GM23248 (cell line): ENCODE data around the gene CRYGD. TPM values are rescaled to one million over a fixed set of nuclear protein-coding genes. Genes with fewer than 3 reads are reported as not detected.
"Not testable (repeated sequence)": the region's sequence is repeated elsewhere in the genome, so short reads cannot be mapped to it uniquely, and the experiment has no call there.

Experiments
- DNase-seq: peaks from one replicate; pipeline ENCODE4 v3.0.0-alpha.2; 2015
- H2AFZ ChIP-seq: fragments of 200-600 bp; sonication (generic); 2 replicates; pipeline ENCODE4 v1.6.1; 2016; ENCODE audit warnings: antibody characterized with exemption
- H3F3A ChIP-seq: fragments of 200-600 bp; sonication (generic); 2 replicates; pipeline ENCODE4 v1.6.1; 2016; ENCODE audit warnings: mild to moderate bottlenecking, antibody characterized with exemption, mixed run types; ENCODE audit not compliant: insufficient read depth
- H3K27ac ChIP-seq: fragments of 200-600 bp; sonication (generic); 2 replicates; pipeline ENCODE4 v1.5.1; 2016; ENCODE audit warnings: mild to moderate bottlenecking
- H3K27me3 ChIP-seq: fragments of 200-600 bp; sonication (generic); replicated peaks from 2 replicates; pipeline ENCODE4 v1.6.1; 2016; ENCODE audit warnings: mild to moderate bottlenecking; ENCODE audit not compliant: insufficient read depth
- H3K36me3 ChIP-seq: fragments of 200-600 bp; sonication (generic); 2 replicates; pipeline ENCODE4 v1.6.1; 2016; ENCODE audit warnings: low read depth, mild to moderate bottlenecking
- H3K4me1 ChIP-seq: fragments of 200-600 bp; sonication (generic); 2 replicates; pipeline ENCODE4 v1.6.1; 2016; ENCODE audit warnings: mild to moderate bottlenecking; ENCODE audit not compliant: insufficient read depth
- H3K4me2 ChIP-seq: fragments of 200-600 bp; sonication (generic); one replicate; pipeline ENCODE4 v1.6.1; 2016; ENCODE audit warnings: mild to moderate bottlenecking; ENCODE audit not compliant: unreplicated experiment
- H3K4me3 ChIP-seq: fragments of 200-600 bp; sonication (generic); 2 replicates; pipeline ENCODE4 v1.5.1; 2016; ENCODE audit warnings: mild to moderate bottlenecking
- H3K79me2 ChIP-seq: fragments of 200-600 bp; sonication (generic); 2 replicates; pipeline ENCODE4 v1.6.1; 2016; ENCODE audit warnings: mild to moderate bottlenecking; ENCODE audit not compliant: insufficient read depth
- H3K9ac ChIP-seq: fragments of 200-600 bp; sonication (generic); 2 replicates; pipeline ENCODE4 v1.6.1; 2016; ENCODE audit warnings: mild to moderate bottlenecking
- H3K9me2 ChIP-seq: fragments of 200-600 bp; sonication (generic); 2 replicates; pipeline ENCODE4 v1.6.1; 2016; ENCODE audit warnings: mixed run types, mild to moderate bottlenecking, moderate library complexity; ENCODE audit not compliant: insufficient read depth
- H3K9me3 ChIP-seq: fragments of 200-600 bp; sonication (generic); one replicate; pipeline ENCODE4 v1.6.1; 2017; ENCODE audit warnings: low read depth
- H4K20me1 ChIP-seq: fragments of 200-600 bp; sonication (generic); 2 replicates; pipeline ENCODE4 v1.6.0; 2016; ENCODE audit not compliant: insufficient read depth
- EZH2 ChIP-seq: fragments of 200-600 bp; sonication (generic); IDR thresholded peaks from 2 replicates; pipeline ENCODE4 v1.6.1; 2018; ENCODE audit warnings: antibody characterized with exemption, mild to moderate bottlenecking; ENCODE audit not compliant: insufficient read depth, poor library complexity, severe bottlenecking
- EZH2phosphoT487 ChIP-seq: fragments of 200-600 bp; sonication (generic); IDR thresholded peaks from 2 replicates; pipeline ENCODE4 v1.6.1; 2018; ENCODE audit warnings: antibody characterized with exemption, moderate library complexity, mild to moderate bottlenecking, low read depth; ENCODE audit not compliant: insufficient read depth
- WGBS, 2 experiments: methylation state at CpG; one replicate each; pipeline ENCODE4 v1.1.6; 2015 to 2017; ENCODE audit warnings: low lambda C conversion rate in 2 of 2, low coverage in 1 of 2; ENCODE audit errors: missing lambda C conversion rate in 2 of 2; 5-methylcytosine and 5-hydroxymethylcytosine counted together
- in situ Hi-C: fragments of 300-500 bp; cut with MboI; formaldehyde crosslinking; loops from 2 replicates; pipeline ENCODE4 v1.15.0; 2020
- polyA plus RNA-seq: library from polyadenylated mRNA; unstranded; fragments of >200 nt; fragmentation: Nextera tagmentation; extraction: Ambion mirVana; gene quantifications from 2 replicates; pipeline ENCODE4 v1.2.1, GENCODE V29; 2016
- total RNA-seq: library from RNA; depleted of rRNA; stranded (reverse); fragments of >200 nt; shearing (Covaris generic); gene quantifications from 2 replicates; pipeline ENCODE4 v1.2.3, GENCODE V29; 2014; rRNA removed

CRYGD gene
- total RNA-seq (not detected in 2 replicates), polyA plus RNA-seq (not detected in 2 replicates)

- in situ Hi-C loops, H2AFZ ChIP-seq, H3K9ac ChIP-seq, H4K20me1 ChIP-seq, H3K9me3 ChIP-seq, H3K27ac ChIP-seq, H3K36me3 ChIP-seq, H3K79me2 ChIP-seq, H3K9me2 ChIP-seq, H3K4me1 ChIP-seq, H3F3A ChIP-seq: not testable (repeated sequence)
- Histone ChIP-seq H3K27me3 (peaks cover 45% of the 10 kb centered on the region), H3K4me2 (peak within 1 kb of the TSS; percentile 48), H3K4me3 (0 out of 2 replicates have a peak within 1 kb of the TSS, but pooled peaks have one; percentile 19)
- peak; percentile 8 for DNase-seq
- 12% methylated on average over 43 to 46 of the region's 46 CpGs for WGBS, 2 experiments
Measured at GRCh38 chr2:208124013-208124715, at the start of gene CRYGD. CRYGD (minus strand) TSS chr2:208124524; CDS start chr2:208124473, 51 bp downstream.

GRCh38 chr2:208172125-208172524 lies 47.8 kb upstream of the CRYGD start:
- no peaks in the 10 kb centered on the region for H3K9me2 ChIP-seq
- 0 out of 2 replicates have a peak, but pooled peaks cover 4% of the 10 kb centered on the region for H3K4me1 ChIP-seq
- no peaks in the 10 kb centered on the region for H3F3A ChIP-seq
- no peaks in the 10 kb centered on the region for H3K9me3 ChIP-seq
- in situ Hi-C loops: no loop called here
- H2AFZ ChIP-seq: no peak overlapping the region
- 62% methylated on average over 4 of the region's 4 CpGs for WGBS, 2 experiments
- H3K79me2 ChIP-seq: no peaks in the 10 kb centered on the region
- no peaks in the 10 kb centered on the region for H3K36me3 ChIP-seq
- no peak for TF ChIP-seq EZH2
- no peak for TF ChIP-seq EZH2phosphoT487
- H3K4me2 ChIP-seq: no peak overlapping the region
- H3K27ac ChIP-seq: no peak overlapping the region
- no peak overlapping the region for H3K9ac ChIP-seq
- H4K20me1 ChIP-seq: no peaks in the 10 kb centered on the region
- H3K4me3 ChIP-seq: no peak overlapping the region
- peaks cover 14% of the 10 kb centered on the region; the same call in 1 of the 2 replicates for H3K27me3 ChIP-seq
- no peak for DNase-seq

- Histone ChIP-seq H3K4me1 (no peaks in the 10 kb centered on the region), H3K9me3 (no peaks in the 10 kb centered on the region), H4K20me1 (no peaks in the 10 kb centered on the region), H2AFZ (no peak overlapping the region), H3K79me2 (no peaks in the 10 kb centered on the region), H3K9ac (no peak overlapping the region), H3K4me3 (no peak overlapping the region), H3K36me3 (no peaks in the 10 kb centered on the region), H3K27ac (no peak overlapping the region), H3K9me2 (no peaks in the 10 kb centered on the region), H3F3A (no peaks in the 10 kb centered on the region), H3K4me2 (no peak overlapping the region), H3K27me3 (peaks cover 13% of the 10 kb centered on the region)
- no peak for TF ChIP-seq EZH2
- no peak for TF ChIP-seq EZH2phosphoT487
- DNase-seq: no peak
- WGBS, 2 experiments: 4 to 9% methylated on average over 2 of the region's 2 CpGs
- in situ Hi-C loops: no loop called here
Measured at GRCh38 chr2:208164951-208165755, 40.8 kb upstream of the CRYGD start.

- no peak for TF ChIP-seq EZH2
- no peak for TF ChIP-seq EZH2phosphoT487
- in situ Hi-C loops: no loop called here
Measured at GRCh38 chr2:208163489-208163888, 39.2 kb upstream of the CRYGD start, which contains the start of gene CRYGA. CRYGA (minus strand) TSS chr2:208163589; CDS start chr2:208163556, 33 bp downstream.

More at GRCh38 chr2:208163489-208163888, 39.2 kb upstream of the CRYGD start, which contains the start of gene CRYGA:
- Histone ChIP-seq H3K4me2 (no peak within 1 kb of the TSS), H4K20me1 (no peaks in the 10 kb centered on the region), H3K9me2 (no peaks in the 10 kb centered on the region), H3K27me3 (peaks cover 7% of the 10 kb centered on the region), H3K27ac (no peak within 1 kb of the TSS), H3K9me3 (no peaks in the 10 kb centered on the region), H2AFZ (no peak within 1 kb of the TSS), H3K36me3 (no peaks in the 10 kb centered on the region), H3K9ac (no peak within 1 kb of the TSS), H3K4me3 (no peak within 1 kb of the TSS), H3K4me1 (no peaks in the 10 kb centered on the region), H3F3A (no peaks in the 10 kb centered on the region), H3K79me2 (no peaks in the 10 kb centered on the region)
- no peak for DNase-seq
- 29 to 42% methylated on average over 2 of the region's 2 CpGs for WGBS, 2 experiments
